Measurements from ENCODE around the gene HLA-F.

HLA-F gene

GRCh38 chr6:29764422-29765196 lies 41.4 kb downstream of the HLA-F start:
- no peak for DNase-seq

- DNase-seq: no peak
Observed at GRCh38 chr6:29769336-29769735, 46.1 kb downstream of the HLA-F start.

GRCh38 chr6:29770306-29770705 lies 47.1 kb downstream of the HLA-F start:
- no peak for DNase-seq

GRCh38 chr6:29776684-29777083 lies 53.5 kb downstream of the HLA-F start:
- no peak for DNase-seq

Data from CD4-positive, alpha-beta T cell treated with Interleukin-10 for 1 hour (primary cell).